Neural crest cell (in vitro differentiated cells): ENCODE measurements around the gene SPATS2. TPM values are rescaled to one million over a fixed set of nuclear protein-coding genes. Genes with fewer than 3 reads are reported as not detected.
A peak's percentile ranks its signal among the peaks of the same experiment; 100 is the strongest.

Source experiments
- DNase-seq: peaks from one replicate; pipeline ENCODE4 v3.0.0; 2021; ENCODE audit warnings: low read depth, mixed read lengths, low spot score
- H3K27ac Mint-ChIP-seq: one replicate; pipeline ENCODE4 v1.8.0; 2021; ENCODE audit warnings: mild to moderate bottlenecking, mixed read lengths; ENCODE audit not compliant: unreplicated experiment
- H3K27me3 Mint-ChIP-seq: 2 replicates; pipeline ENCODE4 v1.8.0; 2021; ENCODE audit warnings: low read depth, mild to moderate bottlenecking, mixed read lengths
- H3K36me3 Mint-ChIP-seq: 2 replicates; pipeline ENCODE4 v1.8.0; 2021; ENCODE audit warnings: low read depth, mild to moderate bottlenecking, mixed read lengths
- H3K4me1 Mint-ChIP-seq: 2 replicates; pipeline ENCODE4 v1.8.0; 2021; ENCODE audit warnings: mixed read lengths
- H3K4me3 Mint-ChIP-seq: one replicate; pipeline ENCODE4 v1.8.0; 2021; ENCODE audit warnings: mild to moderate bottlenecking, mixed read lengths
- H3K9me3 Mint-ChIP-seq: 2 replicates; pipeline ENCODE4 v1.8.0; 2021; ENCODE audit warnings: mixed read lengths
- CTCF ChIP-seq: fragments of 200-600 bp; sonication (generic); conservative IDR thresholded peaks from 2 replicates; pipeline ENCODE4 v1.5.0; 2021; ENCODE audit warnings: antibody characterized with exemption, mild to moderate bottlenecking
- total RNA-seq: library from RNA; stranded (reverse); gene quantifications from 2 replicates; pipeline ENCODE4 v1.2.1, GENCODE V29; 2021

SPATS2 gene
- total RNA-seq, 1 donor from 2014 or later: 45.2 TPM

GRCh38 chr12:49334681-49335080 lies 32.6 kb upstream of the SPATS2 start:
- Mint-ChIP-seq H3K9me3 (no peaks in the 10 kb centered on the region), H3K27ac (no peak overlapping the region), H3K27me3 (peaks cover 55% of the 10 kb centered on the region), H3K4me3 (peak overlapping the region; percentile 11), H3K36me3 (no peaks in the 10 kb centered on the region), H3K4me1 (peaks cover 36% of the 10 kb centered on the region)
- DNase-seq: no peak
- TF ChIP-seq CTCF: no peak

DNA sequence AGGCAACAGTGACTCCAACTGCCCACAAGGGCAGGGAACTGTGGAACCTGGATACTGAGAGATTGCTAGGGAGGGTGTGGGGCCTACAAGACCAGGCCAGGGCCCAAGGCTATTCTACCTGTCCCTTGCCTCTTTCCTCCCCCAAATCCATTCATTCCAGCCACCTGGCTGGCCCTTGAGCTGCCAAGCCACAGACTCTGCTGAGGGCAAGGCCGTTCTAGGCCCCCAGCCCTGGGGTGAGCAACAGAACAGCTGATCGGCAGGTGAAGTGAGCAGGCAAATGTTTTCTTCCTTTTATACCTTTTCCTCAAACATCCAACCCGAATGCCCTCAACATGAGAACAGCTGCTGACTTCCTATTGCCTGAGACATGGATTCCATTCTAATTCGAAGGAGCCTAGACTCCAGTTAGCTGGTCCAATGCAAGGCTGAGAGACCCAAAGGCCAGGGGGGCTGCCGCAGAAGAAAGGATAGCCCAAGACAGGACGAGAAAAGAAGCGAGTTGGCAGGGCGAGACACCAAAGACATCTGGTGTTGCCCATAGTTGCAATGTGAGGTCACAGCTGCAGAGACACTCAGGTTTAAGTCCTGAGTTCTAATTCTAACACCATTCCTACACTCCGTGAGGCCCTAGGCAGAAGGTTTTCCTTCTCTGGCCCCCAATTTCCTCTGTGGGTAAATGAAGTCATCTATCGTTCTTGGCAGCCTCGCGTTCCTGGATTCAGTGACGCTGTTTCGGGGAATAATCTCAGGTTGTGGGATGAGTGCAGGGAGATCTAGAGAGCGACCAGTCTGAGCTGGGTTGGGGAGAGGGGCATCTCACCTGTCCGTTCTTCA lies 31.9 kb upstream of the SPATS2 start:
- H3K4me3 Mint-ChIP-seq: peak overlapping the region; percentile 25
- peaks cover 41% of the 10 kb centered on the region for H3K4me1 Mint-ChIP-seq
- H3K36me3 Mint-ChIP-seq: no peaks in the 10 kb centered on the region
- peaks cover 62% of the 10 kb centered on the region for H3K27me3 Mint-ChIP-seq
- no peak for DNase-seq
- H3K9me3 Mint-ChIP-seq: no peaks in the 10 kb centered on the region
- TF ChIP-seq CTCF: no peak
- no peak overlapping the region for H3K27ac Mint-ChIP-seq

GRCh38 chr12:49335955-49336644 lies 31.2 kb upstream of the SPATS2 start:
- Mint-ChIP-seq H3K4me1 (peaks cover 49% of the 10 kb centered on the region), H3K9me3 (no peaks in the 10 kb centered on the region), H3K27me3 (peaks cover 69% of the 10 kb centered on the region), H3K4me3 (no peak overlapping the region), H3K36me3 (no peaks in the 10 kb centered on the region), H3K27ac (no peak overlapping the region)
- no peak for TF ChIP-seq CTCF
- no peak for DNase-seq

DNA sequence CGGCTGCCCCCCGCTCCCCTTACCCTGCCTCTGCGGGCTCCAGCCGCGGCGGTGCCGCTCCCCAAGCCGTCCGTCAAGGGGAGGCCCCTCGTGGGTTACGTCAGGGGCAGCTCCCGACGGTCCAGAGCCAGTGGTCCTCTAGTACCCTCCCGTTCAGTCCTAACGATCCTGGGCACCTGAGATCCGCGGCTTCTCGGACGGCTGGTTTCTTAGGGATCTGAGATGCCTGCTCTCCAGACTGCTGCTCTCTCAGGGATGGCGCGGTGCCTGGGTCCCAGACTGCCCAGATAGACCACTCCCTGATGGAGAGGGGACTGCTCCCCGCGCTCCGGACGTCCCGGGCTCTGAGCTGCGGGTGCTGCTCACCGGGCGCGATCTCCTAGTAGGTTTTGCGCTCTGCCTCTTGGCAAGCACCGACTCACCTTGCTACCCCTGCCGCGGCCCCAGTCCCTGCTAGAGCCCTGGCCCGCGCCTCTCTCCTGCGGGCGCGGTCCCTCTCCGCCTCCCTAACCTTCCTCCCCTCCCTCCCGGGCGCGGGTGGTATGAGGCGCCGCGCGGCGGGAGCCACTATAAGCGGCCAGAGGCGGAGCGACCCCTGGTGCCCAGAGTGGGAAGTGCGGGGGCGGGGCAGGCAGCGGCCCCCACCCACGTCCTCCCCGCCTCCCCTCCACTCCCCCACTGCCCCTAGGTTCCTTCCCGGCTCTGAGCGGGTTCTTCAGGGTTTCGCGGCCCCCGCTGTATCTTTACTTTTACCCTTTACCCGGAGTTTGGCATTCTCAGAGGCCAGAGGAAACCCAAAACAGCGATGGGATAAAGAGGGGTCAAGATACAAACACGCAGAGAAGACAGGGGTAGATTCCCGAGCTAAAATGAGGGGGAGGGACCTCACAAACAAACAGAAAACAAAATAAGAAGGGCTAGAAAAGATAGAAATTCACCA lies 30.3 kb upstream of the SPATS2 start, which contains the start of gene C1QL4:
TSS of gene C1QL4 (minus strand) at position 544 of the 940 bp plus-strand sequence. CDS start 711 bp downstream, outside the sequence.
- peak; percentile 98 for DNase-seq
- peak; percentile 99 for TF ChIP-seq CTCF
- H3K4me1 Mint-ChIP-seq: peaks cover 45% of the 10 kb centered on the region
- peaks cover 77% of the 10 kb centered on the region for H3K27me3 Mint-ChIP-seq
- H3K4me3 Mint-ChIP-seq: peak within 1 kb of the TSS; percentile 72
- H3K9me3 Mint-ChIP-seq: no peaks in the 10 kb centered on the region
- no peaks in the 10 kb centered on the region for H3K36me3 Mint-ChIP-seq
- peak within 1 kb of the TSS; percentile 63 for H3K27ac Mint-ChIP-seq
